GOT3 (cell line): Measurements from ENCODE around the gene KMO.

Source experiments
- DNase-seq: peaks from one replicate; lab custom pipeline; 2025; ENCODE audit warnings: mixed read lengths; lab: John Stamatoyannopoulos, UW

KMO gene

DNA sequence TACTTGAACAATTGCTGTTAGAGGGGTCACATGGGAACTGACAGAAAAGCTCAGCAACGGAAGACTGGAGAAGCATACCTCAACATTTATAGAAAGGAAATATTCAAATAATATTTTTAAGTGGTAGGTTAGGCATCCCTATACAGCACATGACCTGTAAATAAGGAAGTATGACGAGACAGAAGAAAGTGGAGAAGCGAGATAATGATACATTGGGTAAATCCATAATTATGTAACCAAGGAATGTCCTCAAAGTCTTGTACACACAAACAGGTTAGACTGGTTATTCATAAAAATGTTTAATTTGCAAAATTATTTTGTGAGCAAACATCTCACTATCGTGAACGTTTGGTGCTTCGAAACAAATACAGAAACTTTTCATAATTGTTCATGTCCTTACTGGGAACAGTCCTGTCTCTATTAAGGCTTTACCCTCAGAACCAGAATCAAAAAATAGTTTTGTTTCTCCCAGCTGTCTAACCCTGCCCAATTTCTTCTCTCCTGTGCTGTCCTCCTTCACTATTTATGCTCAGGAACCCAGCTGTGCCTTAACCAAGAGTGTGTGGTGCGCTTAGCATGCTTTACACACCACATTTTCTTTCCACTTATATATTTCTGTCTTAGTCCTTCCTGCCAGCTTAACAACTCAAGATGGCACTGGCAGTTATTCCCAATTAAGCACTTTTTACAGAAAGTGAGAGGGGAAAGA, 10.2 kb downstream of the KMO start:
- no peak for DNase-seq

DNA sequence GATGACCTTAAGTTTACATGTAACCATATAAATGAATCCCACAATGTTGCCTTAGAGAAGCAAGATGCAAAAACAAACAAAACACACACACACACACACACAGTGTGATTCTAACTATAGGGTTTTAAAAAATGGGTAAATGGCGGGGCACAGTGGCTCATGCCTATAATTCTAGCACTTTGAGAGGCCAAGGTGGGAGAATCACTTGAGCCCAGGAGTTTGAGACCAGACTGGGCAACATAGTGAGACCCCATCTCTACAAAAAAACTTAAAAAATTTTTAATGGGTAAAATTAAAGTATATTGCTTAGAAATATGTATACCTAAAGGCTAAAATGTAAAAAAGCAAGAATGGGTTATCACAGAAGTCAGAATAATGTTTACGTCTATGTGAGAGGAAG, 15.8 kb downstream of the KMO start:
- no peak for DNase-seq

DNA sequence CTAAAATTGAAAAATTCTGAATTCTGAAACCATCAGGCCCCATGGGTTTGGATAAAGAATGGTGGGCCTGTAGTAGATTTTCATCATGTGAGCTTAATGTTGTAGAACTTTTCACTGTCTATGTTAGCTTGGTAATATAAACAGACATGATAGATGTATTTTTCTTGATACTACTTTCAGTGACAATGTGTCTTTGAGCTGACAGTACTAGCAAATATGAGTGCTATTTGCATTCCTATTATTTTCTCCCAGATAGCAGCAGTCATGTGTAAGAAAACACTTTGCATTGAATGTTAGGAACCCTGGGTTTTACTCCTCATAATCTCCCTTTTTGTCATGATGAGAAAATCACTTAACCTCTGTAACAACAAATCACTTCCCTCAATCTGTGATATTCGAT, 18.1 kb downstream of the KMO start:
- DNase-seq, result no peak

DNA sequence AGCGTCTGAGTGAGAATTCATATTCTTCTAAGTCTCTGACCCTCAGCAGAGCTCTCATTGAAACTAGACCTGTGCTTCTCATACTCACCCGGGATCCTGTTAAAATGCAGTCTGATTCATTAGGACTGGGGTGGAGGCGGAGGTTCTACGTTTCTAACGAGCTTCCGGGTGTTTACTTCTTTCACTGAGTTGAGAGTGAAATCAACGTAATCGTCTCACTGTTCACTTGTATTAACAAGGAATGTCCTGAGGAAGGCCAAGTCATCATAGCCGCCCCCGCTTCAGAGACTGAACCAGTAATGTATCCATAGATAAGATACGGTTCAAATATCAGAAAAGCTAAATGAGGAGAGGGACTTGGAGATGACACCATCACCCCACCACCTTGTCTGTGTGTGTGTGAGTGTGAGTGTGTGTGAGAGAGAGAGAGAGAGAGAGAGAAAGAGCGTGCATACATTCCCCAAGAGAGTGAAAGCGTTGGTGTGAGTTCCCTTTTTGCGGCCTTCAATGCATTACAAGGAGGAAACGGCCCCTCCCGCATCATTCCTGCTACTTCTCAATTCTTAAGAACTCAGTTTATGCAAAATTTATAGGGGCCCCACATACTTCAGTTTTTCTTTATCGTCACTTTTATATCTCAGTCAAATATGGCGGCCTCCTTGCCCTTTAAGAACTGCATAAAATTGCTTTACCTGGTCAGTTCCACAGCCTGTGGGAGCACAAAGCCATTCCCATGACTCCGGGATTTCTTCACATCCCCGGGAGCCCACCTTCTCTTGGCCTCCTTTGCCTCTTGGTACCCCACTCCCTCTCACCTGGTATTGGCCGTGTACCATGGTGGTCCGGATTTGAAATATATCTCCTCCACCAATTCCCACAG, 19.8 kb downstream of the KMO start:
- DNase-seq, result no peak

DNA sequence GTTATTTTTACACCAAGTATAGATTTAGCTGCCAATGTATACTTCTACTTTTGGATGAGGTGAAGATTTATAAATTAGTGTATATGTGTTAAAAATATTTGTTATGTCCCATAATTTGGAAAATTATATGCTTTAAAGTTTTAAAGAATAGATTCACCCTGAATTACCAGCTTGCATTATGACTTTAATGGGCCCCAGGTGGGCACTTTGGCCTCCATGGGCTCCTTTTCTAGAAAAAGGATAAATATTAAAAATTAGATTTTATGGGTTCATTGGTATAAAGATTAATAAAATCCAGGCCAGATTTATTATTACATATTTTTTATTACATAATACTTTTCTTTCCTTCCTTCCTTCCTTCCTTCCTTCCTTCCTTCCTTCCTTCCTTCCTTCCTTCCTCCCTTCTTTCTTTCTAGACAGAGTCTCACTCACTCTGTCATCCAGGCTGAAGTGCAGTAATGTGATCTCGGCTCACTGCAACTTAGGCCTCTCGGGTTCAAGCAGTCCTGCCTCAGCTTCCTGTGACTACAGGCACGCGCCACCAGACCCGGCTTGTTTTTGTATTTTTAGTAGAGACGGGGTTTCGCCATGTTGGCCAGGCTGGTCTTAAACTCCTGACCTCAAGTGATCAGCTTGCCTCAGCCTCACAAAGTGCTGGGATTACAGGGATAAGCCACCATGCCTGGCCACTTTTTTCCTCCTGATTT, 21.9 kb downstream of the KMO start:
- no peak for DNase-seq

DNA sequence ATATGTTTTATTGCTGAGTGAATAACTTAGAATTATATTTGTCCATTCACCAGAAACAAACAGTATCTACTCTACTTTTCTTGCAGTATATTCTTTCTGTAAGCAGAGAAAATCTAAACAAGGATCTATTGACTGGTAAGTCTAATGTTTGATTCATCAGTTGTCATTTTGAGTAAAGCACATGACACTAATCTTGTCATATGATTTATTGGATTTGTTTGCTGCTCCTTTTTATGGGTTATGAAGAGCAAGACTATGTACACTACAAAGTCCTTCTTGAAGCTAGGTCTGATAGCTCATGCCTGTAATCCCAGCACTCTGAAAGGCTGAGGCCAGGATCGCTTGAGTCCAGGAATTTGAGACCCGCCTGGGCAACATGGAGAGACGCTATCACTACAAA, 23.3 kb downstream of the KMO start:
- no peak for DNase-seq

DNA sequence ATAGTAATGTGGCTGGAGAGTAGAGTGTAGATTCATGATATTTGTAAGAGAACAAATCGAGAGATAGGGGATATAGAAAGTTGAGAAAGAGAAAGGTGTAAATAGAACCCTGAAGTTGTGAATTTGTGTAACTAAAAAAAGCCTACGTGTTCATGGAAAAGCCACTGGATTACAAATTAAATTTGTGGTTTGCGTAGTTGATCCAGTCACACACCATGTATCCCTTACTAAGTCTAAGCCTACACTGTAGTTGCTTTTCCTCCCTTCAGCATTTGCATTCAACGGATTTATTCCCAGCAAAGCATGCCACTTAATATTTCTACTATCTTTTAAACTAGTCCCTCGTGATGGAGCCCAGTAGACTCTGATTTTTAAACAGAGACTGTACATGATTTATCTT, 24.9 kb downstream of the KMO start:
- no peak for DNase-seq

DNA sequence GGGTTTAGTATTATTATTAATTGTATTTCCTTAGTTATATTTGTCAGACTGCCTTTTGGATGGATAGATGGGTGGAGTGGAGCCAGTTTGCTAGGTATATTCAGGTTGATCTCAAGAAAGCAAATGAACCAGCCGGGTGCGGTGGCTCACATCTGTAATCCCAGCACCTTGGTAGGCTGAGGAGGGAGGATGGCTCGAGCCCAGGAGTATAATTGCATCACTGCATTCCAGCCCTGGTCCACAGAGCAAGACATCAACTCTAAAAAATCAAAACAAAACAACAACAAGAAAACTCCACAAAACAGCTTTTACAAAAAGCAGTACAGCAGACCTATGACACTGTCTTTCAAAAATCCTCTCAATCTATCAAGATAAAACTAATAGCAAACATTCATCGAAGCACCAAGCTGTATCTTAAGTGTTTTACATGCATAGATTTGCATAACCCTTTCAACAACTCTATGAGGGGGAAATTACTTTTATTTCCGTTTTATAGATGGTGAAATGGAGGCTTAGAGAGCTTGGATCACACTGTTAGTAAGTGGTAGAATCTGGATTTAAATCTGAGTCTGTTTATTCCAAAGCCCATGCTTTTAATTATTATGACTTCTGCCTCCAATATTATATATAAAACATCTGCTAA, 25.5 kb downstream of the KMO start:
- DNase-seq, result no peak

DNA sequence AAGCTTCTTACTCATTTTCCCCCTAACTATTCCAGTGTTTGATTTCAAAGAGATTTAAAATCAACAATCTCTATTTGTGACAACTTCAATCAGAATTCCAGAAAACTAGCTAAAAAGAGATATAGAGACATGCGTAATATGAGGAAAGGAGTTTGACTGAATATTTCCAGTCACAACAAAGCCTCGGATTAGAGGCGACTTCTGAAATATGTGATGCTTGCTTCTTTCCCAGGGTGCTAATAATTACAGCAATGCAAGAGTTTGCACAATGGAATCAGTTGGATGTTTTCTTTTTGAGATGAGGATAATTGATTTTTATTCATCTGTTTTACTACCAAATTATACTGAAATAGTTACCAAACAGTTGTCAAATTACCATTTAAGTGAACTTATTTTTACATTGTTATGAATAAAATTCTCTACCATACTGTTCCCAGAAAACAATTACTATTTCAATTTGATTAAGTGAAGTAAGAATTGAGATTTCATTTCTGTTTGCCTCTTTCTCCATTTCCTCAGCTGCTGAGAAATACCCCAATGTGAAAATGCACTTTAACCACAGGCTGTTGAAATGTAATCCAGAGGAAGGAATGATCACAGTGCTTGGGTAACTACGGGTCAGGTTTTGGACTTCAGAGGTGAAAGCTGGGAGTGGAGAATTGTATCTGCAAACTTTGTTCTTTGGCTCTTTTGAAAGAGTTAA, 28.1 kb downstream of the KMO start:
- DNase-seq, result no peak

DNA sequence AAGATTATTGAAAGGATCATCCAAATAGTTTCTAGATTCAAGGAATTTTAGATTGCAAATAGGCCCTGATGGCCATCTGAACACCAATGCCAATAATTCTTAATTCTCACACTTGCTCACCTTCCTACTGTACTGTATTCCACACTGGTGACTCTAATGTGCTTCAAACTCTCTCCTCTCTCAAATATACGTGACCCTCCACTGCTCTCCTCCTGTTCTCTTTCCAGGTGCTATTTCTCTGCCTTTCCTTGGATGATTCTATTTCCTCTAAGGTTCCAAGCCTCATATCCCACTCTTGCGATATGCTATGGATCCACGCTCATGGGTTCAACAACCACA, 28.6 kb downstream of the KMO start:
- no peak for DNase-seq

DNA sequence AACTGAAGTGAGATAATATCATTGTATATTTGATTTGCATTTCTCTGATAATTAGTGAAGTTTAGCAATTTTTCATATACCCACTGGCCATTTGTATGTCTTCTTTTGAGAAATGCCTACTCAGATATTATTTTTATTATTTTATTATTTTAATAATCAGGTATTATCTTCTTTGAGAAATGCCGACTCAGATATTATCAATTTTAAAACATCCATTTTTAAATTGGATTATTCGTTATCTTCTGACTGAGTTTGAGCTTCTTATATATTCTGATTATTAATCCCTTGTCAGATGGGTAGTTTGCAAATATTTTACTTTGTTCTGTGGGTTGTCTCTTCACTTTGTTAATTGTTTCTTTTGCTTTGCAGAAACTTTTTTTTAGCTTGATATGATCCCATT, 37.7 kb downstream of the KMO start:
- no peak for DNase-seq

DNA sequence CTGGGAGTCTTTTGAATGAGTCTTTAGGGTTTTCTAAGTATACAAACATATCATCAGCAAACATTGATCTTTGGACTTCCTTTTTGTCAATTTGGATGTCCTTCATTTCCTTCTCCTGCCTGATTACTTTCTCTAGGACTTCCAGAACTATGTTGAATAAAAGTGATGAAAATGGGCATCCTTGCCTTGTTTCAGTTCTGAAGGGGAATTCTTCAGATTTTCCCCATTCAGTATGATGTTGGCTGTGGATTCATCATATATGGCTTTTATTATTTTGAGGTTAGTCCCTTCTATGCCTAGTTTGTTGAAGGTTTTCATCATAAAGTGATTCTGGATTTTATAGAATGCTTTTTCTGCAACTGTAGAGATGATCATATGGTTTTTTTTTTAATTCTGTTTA, 42.0 kb downstream of the KMO start:
- no peak for DNase-seq

DNA sequence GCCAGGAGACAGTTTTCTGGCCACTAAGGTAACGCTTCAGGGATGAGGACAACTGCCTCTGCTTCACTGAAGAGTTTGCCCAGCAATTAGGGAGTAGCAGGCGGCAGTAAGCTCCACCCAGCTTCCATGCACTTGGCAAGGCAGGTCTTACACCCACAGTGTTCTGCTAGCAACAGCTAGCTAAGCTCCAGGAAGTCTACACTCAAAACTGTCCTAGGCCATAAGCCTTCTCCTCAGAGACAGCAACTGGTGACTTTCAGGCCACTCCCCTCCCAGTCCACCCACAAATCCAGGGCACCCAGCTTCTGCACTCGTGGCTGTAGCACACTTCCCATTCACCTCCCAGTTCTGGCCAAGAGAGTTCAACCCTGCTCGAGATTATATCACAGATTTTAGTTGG, 47.3 kb downstream of the KMO start:
- no peak for DNase-seq

DNA sequence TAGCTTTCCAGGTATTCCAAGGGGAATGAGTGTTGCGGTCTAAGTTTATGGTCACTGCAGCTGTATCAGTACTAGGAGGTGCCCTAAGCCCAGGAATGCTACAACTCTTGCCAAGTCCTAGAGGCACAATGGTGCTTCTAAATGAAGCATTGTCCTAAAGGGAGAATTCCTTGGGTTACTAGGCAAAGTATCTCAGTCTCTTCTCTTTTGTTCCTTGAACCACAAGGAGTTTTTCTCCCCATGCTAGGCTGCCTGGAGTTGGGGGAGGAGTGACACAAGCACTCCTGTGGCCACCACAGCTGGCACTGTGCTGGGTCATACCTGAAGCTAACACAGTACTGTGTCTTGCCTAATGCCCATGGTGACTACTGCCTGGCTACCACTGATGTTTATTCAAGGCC, 50.7 kb downstream of the KMO start:
- DNase-seq, result no peak

DNA sequence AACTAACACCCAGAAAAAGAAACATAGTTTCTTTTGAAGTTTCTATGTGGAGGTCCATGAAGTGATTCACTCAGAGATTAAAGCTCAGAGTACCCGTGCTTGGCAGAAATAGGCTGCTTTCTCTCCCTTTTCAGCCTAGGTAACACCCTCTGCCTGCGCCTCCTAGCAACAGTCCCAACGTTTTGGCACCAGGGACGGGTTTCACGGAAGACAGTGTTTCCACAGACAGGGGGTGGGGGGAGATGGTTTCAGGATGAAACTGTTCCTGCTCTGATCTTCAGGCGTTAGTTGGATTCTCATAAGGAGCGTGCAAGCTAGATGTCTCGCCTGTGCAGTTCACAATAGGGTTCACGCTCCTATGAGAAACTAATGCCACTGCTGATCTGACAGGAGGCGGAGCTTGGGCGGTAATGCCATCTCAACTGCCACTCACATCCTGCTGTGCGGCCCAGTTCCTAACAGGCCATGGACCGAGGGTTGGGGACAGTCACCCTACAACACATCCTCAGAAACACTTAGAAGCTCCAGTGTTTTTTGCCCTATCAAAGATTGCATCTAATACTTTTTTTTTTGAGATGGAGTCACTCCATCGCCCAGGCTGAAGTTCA, 54.8 kb downstream of the KMO start:
- DNase-seq, result no peak

DNA sequence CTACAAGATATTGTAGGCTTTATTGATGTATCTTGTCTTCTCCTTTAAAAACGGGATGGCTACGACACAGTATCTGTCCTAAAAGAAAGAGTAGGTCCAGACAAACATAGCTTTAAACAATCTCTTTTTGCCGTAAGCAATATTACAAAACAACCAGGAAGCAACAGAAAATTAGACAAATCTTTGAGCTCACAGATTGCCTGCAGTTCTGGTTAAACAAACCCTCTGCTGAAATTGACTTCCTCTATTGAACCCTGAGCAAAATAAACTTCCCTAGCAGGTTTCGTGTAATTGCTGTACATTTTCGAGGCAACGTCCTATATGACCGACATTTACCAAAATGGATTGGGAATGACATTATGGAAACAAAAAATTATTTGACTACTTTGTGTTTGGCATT, 57.3 kb downstream of the KMO start:
- DNase-seq, result no peak

DNA sequence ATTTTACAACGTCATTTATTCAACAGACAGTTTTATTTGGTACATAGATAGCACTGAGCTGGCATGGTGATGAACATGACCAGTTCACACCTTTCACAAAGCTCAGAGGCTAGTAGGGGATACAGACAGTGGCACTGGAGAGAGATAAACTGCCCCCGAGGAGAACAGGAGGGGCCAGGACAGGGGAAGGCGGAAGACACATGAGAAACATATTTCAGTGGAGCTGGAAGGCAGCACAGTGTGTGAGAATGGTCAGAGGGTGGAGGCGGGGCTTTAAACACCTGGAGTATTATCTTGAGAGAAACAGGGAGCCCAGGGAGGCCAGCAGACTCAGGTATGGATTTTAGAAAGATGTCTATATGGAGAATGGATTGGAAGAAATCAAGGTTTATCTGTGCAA, 58.5 kb downstream of the KMO start:
- no peak for DNase-seq

DNA sequence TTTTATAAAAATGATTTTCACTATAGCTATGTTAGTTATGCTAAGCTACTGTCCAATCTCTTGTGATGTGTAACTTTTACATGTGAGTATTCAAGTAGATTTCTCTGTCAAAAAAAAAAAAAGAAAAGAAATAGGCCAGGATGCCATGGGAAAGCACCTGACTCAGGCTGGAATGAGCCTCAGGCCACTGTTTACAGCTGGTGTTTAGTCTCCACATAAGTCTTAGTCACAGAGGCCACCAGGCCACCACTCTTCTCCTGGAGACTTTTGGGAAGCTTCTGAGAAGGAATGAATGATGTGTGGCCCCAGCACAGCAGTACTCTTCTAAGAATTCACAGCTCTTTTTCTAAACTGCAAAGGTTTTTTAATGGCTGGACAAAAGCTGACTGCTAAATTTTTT, 59.1 kb downstream of the KMO start:
- DNase-seq, result no peak

DNA sequence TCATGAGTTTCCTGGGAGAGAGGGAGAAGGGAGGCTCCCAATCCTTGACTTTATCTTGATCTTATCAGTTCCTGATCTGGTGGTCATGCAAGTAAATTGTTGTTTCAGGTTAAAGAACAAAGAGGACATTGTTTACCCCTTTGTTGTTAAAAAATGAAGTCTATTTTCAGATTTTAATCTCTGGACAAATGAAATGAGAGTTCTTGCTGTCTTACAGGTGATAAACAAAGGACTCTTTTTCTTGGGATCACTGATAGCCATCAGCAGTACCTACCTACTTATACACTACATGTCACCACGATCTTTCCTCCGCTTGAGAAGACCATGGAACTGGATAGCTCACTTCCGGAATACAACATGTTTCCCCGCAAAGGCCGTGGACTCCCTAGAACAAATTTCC, 59.6 kb downstream of the KMO start:
- DNase-seq, result no peak

DNA sequence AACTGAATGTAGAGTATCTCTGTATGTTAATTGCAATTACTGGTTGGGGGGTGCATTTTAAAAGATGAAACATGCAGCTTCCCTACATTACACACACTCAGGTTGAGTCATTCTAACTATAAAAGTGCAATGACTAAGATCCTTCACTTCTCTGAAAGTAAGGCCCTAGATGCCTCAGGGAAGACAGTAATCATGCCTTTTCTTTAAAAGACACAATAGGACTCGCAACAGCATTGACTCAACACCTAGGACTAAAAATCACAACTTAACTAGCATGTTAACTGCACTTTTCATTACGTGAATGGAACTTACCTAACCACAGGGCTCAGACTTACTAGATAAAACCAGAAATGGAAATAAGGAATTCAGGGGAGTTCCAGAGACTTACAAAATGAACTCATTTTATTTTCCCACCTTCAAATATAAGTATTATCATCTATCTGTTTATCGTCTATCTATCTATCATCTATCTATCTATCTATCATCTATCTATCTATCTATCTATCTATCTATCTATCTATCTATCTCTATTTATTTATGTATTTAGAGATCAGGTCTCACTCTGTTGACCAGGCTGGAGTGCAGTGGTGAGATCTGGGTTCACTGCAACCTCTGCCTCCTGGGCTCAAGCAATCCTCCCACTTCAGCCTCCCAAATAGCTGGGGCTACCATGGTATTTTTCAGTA, 60.2 kb downstream of the KMO start:
- no peak for DNase-seq

DNA sequence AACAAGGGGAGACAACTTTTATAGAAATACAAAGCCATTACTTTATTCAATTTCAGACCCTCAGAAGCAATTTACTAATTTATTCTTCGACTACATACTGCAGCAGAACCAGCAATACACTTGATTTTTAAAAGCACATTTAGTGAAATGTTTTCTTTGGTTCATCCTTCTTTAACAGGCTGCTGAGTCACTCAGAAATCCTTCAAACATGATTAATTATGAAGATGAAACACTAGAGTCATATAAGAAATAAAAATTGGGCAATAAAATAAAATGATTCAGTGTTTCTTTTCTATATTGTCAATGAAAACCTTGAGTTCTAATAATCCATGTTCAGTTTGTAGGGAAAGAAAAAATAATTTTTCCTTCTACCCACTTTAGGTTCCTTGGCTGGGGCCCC, 61.0 kb downstream of the KMO start:
- DNase-seq, result no peak
